HCEC 1CT (cell line): ENCODE measurements around the gene IKZF3.
"Not testable (repeated sequence)": the region's sequence is repeated elsewhere in the genome, so short reads cannot be mapped to it uniquely, and the experiment has no call there.

Source experiments
- DNase-seq: peaks from one replicate; pipeline ENCODE4 v3.0.0-alpha.2; 2017

Gene IKZF3

DNA sequence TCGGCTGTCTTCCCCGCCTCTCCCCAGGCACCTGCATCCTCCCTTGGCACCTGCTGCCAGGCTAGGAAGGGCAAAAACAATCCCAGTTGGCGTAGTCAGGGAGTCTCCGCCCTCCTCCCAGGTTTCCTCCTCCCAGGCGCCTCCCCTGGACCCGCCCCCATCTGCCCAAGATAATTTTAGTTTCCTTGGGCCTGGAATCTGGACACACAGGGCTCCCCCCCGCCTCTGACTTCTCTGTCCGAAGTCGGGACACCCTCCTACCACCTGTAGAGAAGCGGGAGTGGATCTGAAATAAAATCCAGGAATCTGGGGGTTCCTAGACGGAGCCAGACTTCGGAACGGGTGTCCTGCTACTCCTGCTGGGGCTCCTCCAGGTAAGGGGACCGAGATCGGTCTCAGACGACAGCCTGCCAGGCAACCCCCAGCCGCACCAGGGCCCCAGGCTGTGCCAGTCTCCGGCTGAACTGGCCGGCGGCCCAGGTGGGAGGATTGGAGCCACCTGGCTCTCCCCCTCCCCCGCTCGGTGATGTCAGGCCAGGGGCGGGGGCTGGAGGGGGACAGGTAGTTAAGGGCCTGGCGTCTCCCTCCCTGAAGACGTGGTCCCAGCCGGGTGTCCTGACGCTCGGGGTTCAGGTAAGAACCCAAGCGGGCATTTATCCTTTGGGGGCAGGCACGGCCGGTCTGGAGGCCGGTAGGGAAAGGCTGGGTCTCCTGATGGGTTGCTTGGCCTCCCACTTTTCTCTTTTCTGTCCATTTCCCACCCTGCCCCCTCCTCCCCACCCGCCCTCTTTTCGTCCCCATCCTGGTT lies 126.1 kb downstream of the IKZF3 start, which contains the start of gene GRB7:
GRB7 (plus strand) TSS at position 179 of the 808 bp plus-strand sequence. CDS start 4,364 bp downstream, outside the sequence.
- DNase-seq: no peak

- DNase-seq: no peak
These were observed 126.8 kb downstream of the IKZF3 start for GRCh38 chr17:39737206-39737759.

- no peak for DNase-seq
These were observed 127.6 kb downstream of the IKZF3 start for GRCh38 chr17:39736319-39737165.

GRCh38 chr17:39735882-39736281 lies 128.2 kb downstream of the IKZF3 start:
- DNase-seq: no peak

- DNase-seq: no peak
These were observed 131.5 kb downstream of the IKZF3 start for GRCh38 chr17:39732586-39732985.

GRCh38 chr17:39730095-39730921 lies 133.8 kb downstream of the IKZF3 start, which contains the start of gene MIEN1:
Gene MIEN1 (minus strand): TSS chr17:39730532. CDS start chr17:39730495, 37 bp downstream.
- peak; percentile 70 for DNase-seq

GRCh38 chr17:39729280-39729851 lies 134.7 kb downstream of the IKZF3 start:
- no peak for DNase-seq

DNA sequence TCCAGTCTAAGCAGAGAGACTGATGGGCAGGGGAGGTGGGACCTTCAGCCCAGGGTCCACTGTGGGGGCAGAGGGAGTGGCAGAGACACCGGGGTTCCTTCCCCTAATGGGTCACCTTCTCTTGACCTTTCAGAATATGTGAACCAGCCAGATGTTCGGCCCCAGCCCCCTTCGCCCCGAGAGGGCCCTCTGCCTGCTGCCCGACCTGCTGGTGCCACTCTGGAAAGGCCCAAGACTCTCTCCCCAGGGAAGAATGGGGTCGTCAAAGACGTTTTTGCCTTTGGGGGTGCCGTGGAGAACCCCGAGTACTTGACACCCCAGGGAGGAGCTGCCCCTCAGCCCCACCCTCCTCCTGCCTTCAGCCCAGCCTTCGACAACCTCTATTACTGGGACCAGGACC lies 136.6 kb downstream of the IKZF3 start:
- DNase-seq: no peak

DNA sequence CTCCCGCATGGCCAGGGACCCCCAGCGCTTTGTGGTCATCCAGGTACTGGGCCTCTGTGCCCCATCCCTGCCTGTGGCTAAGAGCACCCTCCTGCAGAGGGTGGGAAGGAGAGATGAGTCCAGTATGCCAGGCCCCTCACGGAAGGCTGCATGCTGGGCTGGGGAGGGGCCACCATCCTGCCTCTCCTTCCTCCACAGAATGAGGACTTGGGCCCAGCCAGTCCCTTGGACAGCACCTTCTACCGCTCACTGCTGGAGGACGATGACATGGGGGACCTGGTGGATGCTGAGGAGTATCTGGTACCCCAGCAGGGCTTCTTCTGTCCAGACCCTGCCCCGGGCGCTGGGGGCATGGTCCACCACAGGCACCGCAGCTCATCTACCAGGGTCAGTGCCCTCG lies 137.5 kb downstream of the IKZF3 start:
- DNase-seq: no peak

GRCh38 chr17:39725923-39726322 lies 138.2 kb downstream of the IKZF3 start:
- DNase-seq: not testable (repeated sequence)

- DNase-seq: no peak
These were observed 139.4 kb downstream of the IKZF3 start for GRCh38 chr17:39724731-39725130.

- no peak for DNase-seq
These were observed 140.9 kb downstream of the IKZF3 start for GRCh38 chr17:39722965-39723848.

DNA sequence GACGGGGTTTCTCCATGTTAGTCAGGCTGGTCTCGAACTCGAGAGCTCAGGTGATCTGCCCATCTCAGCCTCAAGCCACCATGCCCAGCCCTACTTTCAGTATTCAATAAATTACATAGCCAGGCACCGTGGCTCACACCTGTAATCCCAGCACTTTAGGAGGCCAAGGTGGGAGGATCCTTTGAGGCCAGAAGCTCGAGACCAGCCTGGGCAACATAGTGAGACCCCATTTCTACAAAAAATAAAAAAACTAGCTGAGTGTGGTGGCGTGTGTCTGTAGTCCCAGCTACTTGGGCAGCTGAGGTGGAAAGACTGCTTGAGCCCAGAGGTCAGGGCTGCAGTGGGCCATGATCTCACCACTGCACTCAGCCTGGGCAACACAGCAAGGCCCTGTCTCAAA lies 142.0 kb downstream of the IKZF3 start:
- no peak for DNase-seq

DNA sequence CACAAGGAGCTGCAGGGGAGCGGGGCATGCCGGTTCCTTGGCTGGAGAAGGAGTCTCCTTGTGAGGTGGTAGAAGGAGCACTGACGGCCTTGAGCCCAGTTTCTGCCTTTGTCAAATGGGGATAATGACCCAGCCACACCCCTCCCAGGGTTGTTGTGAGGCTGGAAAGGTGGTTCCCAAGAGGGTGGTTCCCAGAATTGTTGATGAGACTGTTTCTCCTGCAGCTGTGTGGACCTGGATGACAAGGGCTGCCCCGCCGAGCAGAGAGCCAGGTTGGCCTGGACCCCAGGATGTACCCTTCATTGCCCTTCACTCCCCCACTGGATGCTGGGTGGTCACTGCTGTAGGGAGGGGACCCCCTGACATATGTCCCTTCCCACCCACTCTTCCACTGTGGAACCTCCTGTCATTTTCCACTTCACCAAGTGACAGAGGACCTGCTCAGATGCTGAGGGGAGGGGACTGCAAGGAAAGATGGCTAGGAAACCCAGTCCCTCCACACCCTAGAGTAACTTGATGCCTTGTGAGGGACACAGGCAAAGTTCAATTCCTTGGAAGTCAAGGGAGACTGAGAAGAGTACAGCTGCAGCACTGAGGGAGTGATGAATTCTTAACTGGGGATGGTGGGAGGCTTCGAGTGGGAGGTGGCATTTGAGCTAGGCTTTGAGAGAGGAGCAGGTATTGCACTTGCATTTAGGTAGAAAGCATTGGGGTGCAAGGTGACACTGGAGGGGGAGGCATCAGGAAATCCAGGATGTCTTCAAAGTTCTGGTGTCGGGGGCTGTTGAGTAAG lies 144.4 kb downstream of the IKZF3 start:
- DNase-seq: no peak

DNA sequence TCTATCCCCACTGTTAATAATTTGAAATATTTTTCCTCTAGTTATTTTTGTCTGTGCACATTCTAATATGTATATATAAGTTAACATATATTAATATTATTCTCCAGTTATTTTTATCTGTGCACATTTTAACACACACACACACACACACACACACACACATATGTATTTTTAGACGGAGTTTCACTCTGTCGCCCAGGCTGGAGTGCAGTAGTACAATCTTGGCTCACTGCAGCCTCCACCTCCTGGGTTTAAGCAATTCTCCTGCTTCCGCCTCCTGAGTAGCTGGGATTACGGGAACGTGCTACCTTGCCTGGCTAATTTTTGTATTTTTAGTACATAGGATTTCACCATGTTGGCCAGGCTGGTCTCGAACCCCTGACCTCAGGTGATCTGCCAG lies 146.5 kb downstream of the IKZF3 start:
- no peak for DNase-seq

DNA sequence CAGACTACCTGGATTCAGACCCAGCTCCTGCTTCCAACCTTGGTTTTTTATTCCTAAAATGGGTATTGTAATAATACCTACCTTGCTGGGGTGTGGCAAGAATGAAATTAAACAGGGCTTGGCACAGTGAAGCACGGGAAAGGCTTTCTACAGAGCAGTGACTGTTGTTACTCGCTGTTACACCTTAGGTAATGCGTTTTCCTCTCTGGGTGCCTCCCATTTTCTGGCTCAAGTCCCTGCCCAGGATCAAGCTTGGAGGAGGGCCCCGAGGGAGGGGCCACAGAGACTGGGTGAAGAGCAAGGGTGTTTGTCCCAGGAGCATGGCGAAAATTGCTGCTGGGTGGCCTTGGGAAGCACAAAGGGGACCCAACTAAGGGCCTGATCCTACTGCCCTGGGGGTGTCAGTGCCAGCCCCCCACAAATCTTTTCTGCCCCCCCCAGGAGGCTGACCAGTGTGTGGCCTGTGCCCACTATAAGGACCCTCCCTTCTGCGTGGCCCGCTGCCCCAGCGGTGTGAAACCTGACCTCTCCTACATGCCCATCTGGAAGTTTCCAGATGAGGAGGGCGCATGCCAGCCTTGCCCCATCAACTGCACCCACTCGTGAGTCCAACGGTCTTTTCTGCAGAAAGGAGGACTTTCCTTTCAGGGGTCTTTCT lies 147.1 kb downstream of the IKZF3 start:
- no peak for DNase-seq

DNA sequence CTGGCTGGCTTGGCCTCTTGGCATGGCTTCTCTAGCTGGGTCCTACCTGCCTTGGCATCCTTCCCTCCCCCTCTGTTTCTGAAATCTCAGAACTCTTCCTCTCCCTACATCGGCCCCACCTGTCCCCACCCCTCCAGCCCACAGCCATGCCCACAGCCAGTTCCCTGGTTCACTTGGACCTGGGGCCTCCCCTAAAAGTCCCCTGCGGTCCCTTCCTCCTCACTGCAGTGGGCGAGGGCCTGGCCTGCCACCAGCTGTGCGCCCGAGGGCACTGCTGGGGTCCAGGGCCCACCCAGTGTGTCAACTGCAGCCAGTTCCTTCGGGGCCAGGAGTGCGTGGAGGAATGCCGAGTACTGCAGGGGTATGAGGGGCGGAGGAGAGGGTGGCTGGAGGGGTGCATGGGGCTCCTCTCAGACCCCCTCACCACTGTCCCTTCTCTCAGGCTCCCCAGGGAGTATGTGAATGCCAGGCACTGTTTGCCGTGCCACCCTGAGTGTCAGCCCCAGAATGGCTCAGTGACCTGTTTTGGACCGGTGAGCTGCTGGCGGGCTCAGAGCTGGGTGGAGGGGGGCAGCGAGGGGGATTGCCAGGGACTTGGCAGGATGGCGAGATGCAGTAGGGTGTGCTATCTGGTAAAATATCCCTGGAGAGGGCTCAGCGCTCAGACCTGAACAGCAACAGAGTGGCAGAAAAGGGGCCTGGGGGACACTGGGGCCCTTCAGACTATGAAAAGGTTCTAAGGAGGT lies 147.9 kb downstream of the IKZF3 start:
- DNase-seq: no peak

- no peak for DNase-seq
These were observed 148.6 kb downstream of the IKZF3 start for GRCh38 chr17:39715375-39716072.
